GM12878 (cell line): Measurements from ENCODE around the gene SEMA3B. TPM values are rescaled to one million over a fixed set of nuclear protein-coding genes. Genes with fewer than 3 reads are reported as not detected.

Experiments used
- ATAC-seq: fragments of 200-7000 bp; cut with Tn5 transposase; 3 replicates; pipeline ENCODE4 v1.9.1; 2020; ENCODE audit warnings: mild to moderate bottlenecking, moderate library complexity
- BruUV-seq: library from RNA; stranded (reverse); fragments of 400-500 nt; replicated peaks from 2 replicates; lab custom pipeline; 2021; lab: Mats Ljungman, UMichigan
- CTCF ChIA-PET: fragments of 300-600 bp; sonication (Branson Sonifier 250); formaldehyde crosslinking; extraction: SDS; loops from one replicate; lab custom pipeline; 2021; ENCODE audit warnings: inconsistent platforms; lab: Yijun Ruan, JAX
- POLR2A ChIA-PET: fragments of 350-600 bp; formaldehyde crosslinking; extraction: SDS; loops from one replicate; lab custom pipeline; 2021; ENCODE audit warnings: inconsistent platforms; lab: Charles Lee
- RAD21 ChIA-PET: fragments of 300-600 bp; sonication (Branson Sonifier 250); formaldehyde crosslinking; loops from one replicate; lab custom pipeline; 2023; ENCODE audit warnings: antibody characterized with exemption; ENCODE audit not compliant: unreplicated experiment; lab: Charles Lee
- SMC1A ChIA-PET: fragments of 300-600 bp; sonication (Branson Sonifier 250); formaldehyde crosslinking; loops from one replicate; lab custom pipeline; 2023; ENCODE audit not compliant: unreplicated experiment, uncharacterized antibody; lab: Charles Lee
- DNase-seq: peaks from one replicate; pipeline ENCODE4 v3.0.0-alpha.2; 2011; ENCODE audit warnings: low read depth, low spot score
- FAIRE-seq: peaks from 3 replicates; lab custom pipeline; 2011; peaks lifted over from hg19 to GRCh38; lab: Jason Lieb, UNC
- H2AFZ ChIP-seq: 2 replicates; pipeline ENCODE4 v1.6.0; 2011; ENCODE audit warnings: low read depth, low read length, control low read depth; ENCODE audit not compliant: control insufficient read depth
- H3K27ac ChIP-seq: 2 replicates; pipeline ENCODE4 v1.5.1; 2011; ENCODE audit warnings: control low read depth; ENCODE audit not compliant: control insufficient read depth, insufficient read depth
- H3K27me3 ChIP-seq, 2 experiments: replicated peaks in 1 of 2; 2 replicates each; pipeline versions ENCODE4 v1.6.0 to v1.6.1; 2011; ENCODE audit warnings: low read length in 1 of 2; ENCODE audit not compliant: control insufficient read depth in 2 of 2, insufficient read depth in 2 of 2
- H3K36me3 ChIP-seq, 2 experiments: 2 replicates each; pipeline ENCODE4 v1.5.1; 2011; ENCODE audit warnings: low read length in 1 of 2; ENCODE audit not compliant: control insufficient read depth in 2 of 2, insufficient read depth in 2 of 2
- H3K4me1 ChIP-seq: 2 replicates; pipeline ENCODE4 v1.6.1; 2011; ENCODE audit warnings: mild to moderate bottlenecking, low read length, moderate library complexity, mixed read lengths; ENCODE audit not compliant: control insufficient read depth, insufficient read depth
- H3K4me2 ChIP-seq: 2 replicates; pipeline ENCODE4 v1.6.0; 2011; ENCODE audit warnings: control low read depth; ENCODE audit not compliant: control insufficient read depth, insufficient read depth
- H3K4me3 ChIP-seq: fragments of 200-600 bp; sonication (generic); 2 replicates; pipeline ENCODE4 v1.5.1; 2016
- H3K79me2 ChIP-seq: 2 replicates; pipeline ENCODE4 v1.6.0; 2011; ENCODE audit warnings: low read length; ENCODE audit not compliant: control insufficient read depth, insufficient read depth
- H3K9ac ChIP-seq: 2 replicates; pipeline ENCODE4 v1.8.0; 2011; ENCODE audit warnings: low read length, control low read depth, mixed read lengths; ENCODE audit not compliant: control insufficient read depth, insufficient read depth
- H3K9me3 ChIP-seq: replicated peaks from 3 replicates; pipeline ENCODE4 v1.5.1; 2011; ENCODE audit warnings: mild to moderate bottlenecking, low read length; ENCODE audit not compliant: control insufficient read depth, insufficient read depth
- H4K20me1 ChIP-seq: 2 replicates; pipeline ENCODE4 v1.6.0; 2011; ENCODE audit not compliant: control insufficient read depth, insufficient read depth
- BRCA1 ChIP-seq: IDR thresholded peaks from 2 replicates; pipeline ENCODE4 v1.6.1; 2011; ENCODE audit warnings: low read depth, low read length, improper control_type of control experiment
- EP300 ChIP-seq, 2 experiments: fragments of 150-350 bp in 1 of 2; IDR thresholded peaks; 2 replicates each; pipeline ENCODE4 v1.6.1; 2011 to 2012; ENCODE audit warnings: low read depth in 2 of 2, low read length in 2 of 2, borderline replicate concordance in 1 of 2, improper control_type of control experiment in 1 of 2, inconsistent platforms in 1 of 2; ENCODE audit not compliant: control insufficient read depth in 1 of 2
- ETV6 ChIP-seq, 2 experiments: fragments of 450-650 bp in 1 of 2; IDR thresholded peaks in 1 of 2; conservative IDR thresholded peaks in 1 of 2; 2 replicates each; pipeline ENCODE4 v1.6.1; 2014; ENCODE audit warnings: antibody characterized with exemption in 1 of 2, borderline replicate concordance in 1 of 2, low read depth in 1 of 2, mild to moderate bottlenecking in 1 of 2, moderate library complexity in 1 of 2
- JUNB ChIP-seq: IDR thresholded peaks from 2 replicates; pipeline ENCODE4 v1.6.1; 2016; ENCODE audit warnings: antibody characterized with exemption, mild to moderate bottlenecking
- KAT2A ChIP-seq: conservative IDR thresholded peaks from 2 replicates; pipeline ENCODE4 v1.6.1; 2011; ENCODE audit warnings: low read depth, low read length; ENCODE audit not compliant: control insufficient read depth
- MEF2B ChIP-seq: fragments of 450-650 bp; IDR thresholded peaks from 2 replicates; pipeline ENCODE4 v1.6.1; 2018; ENCODE audit warnings: mild to moderate bottlenecking, moderate library complexity; ENCODE audit not compliant: partially characterized antibody, poor library complexity, severe bottlenecking
- RAD21 ChIP-seq: IDR thresholded peaks from 2 replicates; pipeline ENCODE4 v1.6.1; 2011; ENCODE audit warnings: mild to moderate bottlenecking, low read depth, low read length, moderate library complexity; ENCODE audit not compliant: insufficient read depth
- SP1 ChIP-seq: IDR thresholded peaks from one replicate; pipeline ENCODE4 v1.6.1; 2011; ENCODE audit warnings: low read depth, low read length
- USF1 ChIP-seq: IDR thresholded peaks from 2 replicates; pipeline ENCODE4 v1.6.1; 2011; ENCODE audit warnings: borderline replicate concordance, low read depth, mild to moderate bottlenecking, moderate library complexity, mixed read lengths, low read length; ENCODE audit not compliant: insufficient read depth; ENCODE audit errors: extremely low read length
- ZNF217 ChIP-seq: fragments of 450-650 bp; IDR thresholded peaks from 2 replicates; pipeline ENCODE4 v1.6.1; 2017; ENCODE audit warnings: antibody characterized with exemption, mild to moderate bottlenecking
- WGBS: methylation state at CpG from one replicate; pipeline ENCODE4 v1.1.6; 2016; ENCODE audit warnings: low lambda C conversion rate; ENCODE audit not compliant: insufficient replicate concordance, insufficient coverage; ENCODE audit errors: missing lambda C conversion rate; 5-methylcytosine and 5-hydroxymethylcytosine counted together
- in situ Hi-C: fragments of 300-500 bp; cut with MboI; formaldehyde crosslinking; loops from 9 replicates; pipeline ENCODE4 v1.14.3; 2018; ENCODE audit warnings: mixed read lengths
- intact Hi-C: fragments of 100-400 bp; cut with micrococcal nuclease; formaldehyde crosslinking; loops from one replicate; pipeline ENCODE4 v1.14.2; 2022; ENCODE audit not compliant: unreplicated experiment
- polyA plus RNA-seq, 11 experiments: library from polyadenylated mRNA; depleted of rRNA in 4 of 11; unstranded in 6 of 11; stranded (reverse) in 5 of 11; fragments of >200 nt; fragmentation: Nextera tagmentation in 4 of 11; fragmentation: Illumina TruSeq in 1 of 11; extraction: Ambion mirVana in 4 of 11; extraction: Trizol in 1 of 11; gene quantifications; 1 replicate in 1 of 11; 2 replicates in 10 of 11; pipeline versions ENCODE4 v1.2.1 to v1.2.3, GENCODE V29; 2011 to 2016; ENCODE audit warnings: inconsistent platforms in 2 of 11, missing spikeins in 2 of 11, low read depth in 1 of 11
- total RNA-seq, 4 experiments: library from RNA; depleted of rRNA in 3 of 4; stranded (reverse); fragments of >200 nt in 3 of 4; fragmentation: Illumina TruSeq in 1 of 4; extraction: Trizol in 1 of 4; gene quantifications; 2 replicates each; pipeline versions ENCODE4 v1.2.1 to v1.2.3, GENCODE V29; 2013 to 2021

SEMA3B gene
- total and polyA plus RNA-seq, 10 of the 15 experiments (the other 5 are each of a cell fraction or from before 2014, with no cell fraction given): 0.06 to 0.59 (median 0.14) TPM; not detected in 2

GRCh38 chr3:50269460-50269859 is 513 bp downstream of the SEMA3B start:
- H3K9ac ChIP-seq: no peak overlapping the region
- H3K79me2 ChIP-seq: no peaks in the 10 kb centered on the region
- in situ Hi-C loops (no loop called here), intact Hi-C loops (no loop called here)
- peaks cover 6% of the 10 kb centered on the region for H3K4me1 ChIP-seq
- ChIA-PET CTCF (interaction anchor here (0.7 to 1.9 kb wide), 5 partner anchors 9 to 150 kb away, joined by 3 to 7 read pairs (median 4); no protein-coding TSS in a partner anchor), SMC1A (no interaction called here), POLR2A (interaction anchor here (0.6 kb wide), 1 partner anchor 67 kb away, joined by 3 read pairs; no protein-coding TSS in a partner anchor), RAD21 (no interaction called here)
- no peaks in the 10 kb centered on the region for H3K36me3 ChIP-seq
- no peak for ATAC-seq
- BruUV-seq: no TSS peak
- TF ChIP-seq EP300 (IDR thresholded peaks at IDR 0.05; ENCODE audit: borderline replicate concordance in 1 of 2, control insufficient read depth in 1 of 2, low read depth in 2 of 2, low read length in 2 of 2) (no peak), ETV6 (conservative IDR thresholded peaks at IDR 0.05 in 1 of 2, IDR thresholded peaks at IDR 0.05 in 1 of 2; ENCODE audit: borderline replicate concordance in 1 of 2, low read depth in 1 of 2) (no peak), MEF2B (no peak), BRCA1 (no peak), JUNB (no peak), SP1 (no peak), KAT2A (no peak), ZNF217 (no peak), RAD21 (no peak), USF1 (no peak)
- H3K4me3 ChIP-seq: no peak overlapping the region
- H3K27me3 ChIP-seq: peaks cover under 1 to 5% of the 10 kb centered on the region in 2 experiments; a peak in 3 of 4 replicates
- no peak for DNase-seq
- WGBS: 9% methylated on average over 4 of the region's 4 CpGs
- no peak overlapping the region for H3K4me2 ChIP-seq
- H3K27ac ChIP-seq: no peak overlapping the region
- H3K9me3 ChIP-seq: no peaks in the 10 kb centered on the region
- H4K20me1 ChIP-seq: no peaks in the 10 kb centered on the region
- FAIRE-seq: no peak
- H2AFZ ChIP-seq: no peak overlapping the region
